HTERT RPE-1 (cell line): ENCODE data around the gene SNU13.
"Not testable (repeated sequence)": the region's sequence is repeated elsewhere in the genome, so short reads cannot be mapped to it uniquely, and the experiment has no call there.

Source experiments
- in situ Hi-C: fragments of 300-500 bp; cut with MboI; formaldehyde crosslinking; loops from 4 replicates; pipeline ENCODE4 v1.14.3; 2020; ENCODE audit warnings: low sequenced_read_pairs

SNU13 gene

DNA sequence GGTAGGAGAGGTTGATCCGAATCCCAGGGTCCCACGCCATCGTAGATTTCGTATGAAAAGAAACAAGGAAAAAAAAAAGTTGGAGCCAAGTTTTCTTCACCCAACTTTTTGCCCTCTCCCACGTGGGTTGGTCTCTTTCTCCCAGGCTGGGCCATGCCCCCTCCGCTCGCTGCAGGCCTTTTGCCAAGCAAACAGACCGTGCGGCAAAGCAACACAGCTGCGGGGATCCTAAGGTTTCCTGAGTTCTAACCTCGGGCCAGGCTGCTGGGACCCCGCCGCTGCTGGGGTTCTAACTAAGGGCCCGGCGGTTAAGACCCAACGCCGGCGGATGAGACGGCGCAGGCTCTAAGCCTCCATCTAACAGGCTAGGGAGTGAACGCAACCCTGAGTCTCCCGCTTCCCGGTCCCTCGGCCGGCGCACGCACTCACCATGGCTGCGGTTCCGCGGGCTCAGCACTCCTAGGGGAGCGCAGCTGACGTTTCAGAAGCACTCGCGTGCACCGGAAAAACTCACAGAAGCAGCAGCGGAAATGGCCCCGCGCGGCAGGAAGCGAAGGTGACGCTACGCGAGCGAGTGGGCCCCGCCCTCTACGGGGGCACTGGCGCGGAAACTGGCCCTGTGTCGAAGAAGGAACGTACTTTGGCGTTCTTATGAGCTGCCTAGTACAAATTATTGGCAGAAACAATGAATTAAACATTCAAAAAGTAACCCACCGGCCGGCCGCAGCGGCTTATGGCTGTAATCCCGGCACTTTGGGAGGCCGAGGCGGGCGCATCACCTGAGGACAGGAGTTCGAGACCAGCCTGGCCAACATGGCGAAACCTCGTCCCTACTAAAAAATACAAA lies at the start of gene SNU13:
Gene SNU13 (minus strand): TSS at position 503 of the 847 bp plus-strand sequence. CDS start 71 bp downstream, at position 432.
- in situ Hi-C loops = no loop called here

- in situ Hi-C loops = not testable (repeated sequence)
Observed at GRCh38 chr22:41733241-41733640, 44.6 kb upstream of the SNU13 start.

GRCh38 chr22:41732096-41732772 lies 43.6 kb upstream of the SNU13 start:
- in situ Hi-C loops = no loop called here

DNA sequence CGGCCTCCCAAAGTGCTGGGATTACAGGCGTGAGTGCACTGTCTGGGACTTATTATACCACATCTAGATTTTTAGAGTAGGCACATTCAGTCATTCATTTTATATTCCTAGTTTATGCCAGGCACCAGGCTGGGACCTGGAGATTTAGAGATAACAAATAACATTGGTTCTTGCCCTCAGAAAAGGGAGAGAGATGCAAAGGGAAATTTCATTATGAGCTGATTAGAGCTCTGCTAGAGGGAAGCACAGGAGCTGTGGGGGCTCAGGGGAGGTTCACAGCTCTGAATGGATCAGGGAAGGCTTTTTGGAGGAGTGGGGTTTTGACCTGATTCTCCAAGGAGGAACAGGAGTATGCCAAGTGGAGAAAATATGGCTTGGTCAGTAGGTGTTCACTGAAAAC lies 42.9 kb upstream of the SNU13 start:
- in situ Hi-C loops = no loop called here

- in situ Hi-C loops = no loop called here
Observed at GRCh38 chr22:41725510-41726110, 36.9 kb upstream of the SNU13 start.

DNA sequence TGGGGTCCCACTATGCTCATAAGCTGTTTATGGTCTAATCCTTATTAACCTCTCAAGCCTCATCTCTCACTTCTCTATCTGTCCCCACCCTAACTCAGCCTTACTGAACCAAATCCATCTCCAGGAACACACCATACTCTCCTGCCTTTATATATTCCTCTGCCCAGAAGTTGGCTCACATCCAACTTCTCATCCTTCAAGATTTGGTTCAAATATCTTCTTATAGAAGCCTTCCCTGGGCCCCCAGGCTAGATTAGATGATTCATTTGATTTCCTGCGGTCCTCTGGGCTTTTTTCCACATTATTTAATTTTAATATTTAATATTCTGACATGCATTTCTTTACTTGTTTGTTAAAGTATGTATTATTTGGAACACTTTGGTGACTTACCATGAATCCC lies 33.8 kb upstream of the SNU13 start:
- in situ Hi-C loops = no loop called here

DNA sequence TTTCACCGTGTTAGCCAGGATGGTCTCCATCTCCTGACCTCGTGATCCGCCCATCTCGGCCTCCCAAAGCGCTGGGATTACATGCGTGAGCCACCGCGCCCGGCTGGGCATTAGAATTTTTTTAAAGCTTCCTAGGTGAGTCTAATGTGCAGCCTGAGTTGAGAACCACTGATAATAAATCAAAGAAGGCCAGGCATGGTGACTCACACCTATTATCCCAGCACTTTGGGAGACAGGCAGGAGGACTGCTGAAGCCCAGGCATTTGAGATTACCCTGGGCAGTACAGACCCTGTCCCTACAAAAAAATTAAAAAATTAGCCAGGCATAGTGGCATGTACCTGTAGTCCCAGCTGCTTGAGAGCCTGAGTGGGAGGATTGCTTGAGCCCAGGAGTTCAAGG lies 24.3 kb upstream of the SNU13 start:
- in situ Hi-C loops = no loop called here

DNA sequence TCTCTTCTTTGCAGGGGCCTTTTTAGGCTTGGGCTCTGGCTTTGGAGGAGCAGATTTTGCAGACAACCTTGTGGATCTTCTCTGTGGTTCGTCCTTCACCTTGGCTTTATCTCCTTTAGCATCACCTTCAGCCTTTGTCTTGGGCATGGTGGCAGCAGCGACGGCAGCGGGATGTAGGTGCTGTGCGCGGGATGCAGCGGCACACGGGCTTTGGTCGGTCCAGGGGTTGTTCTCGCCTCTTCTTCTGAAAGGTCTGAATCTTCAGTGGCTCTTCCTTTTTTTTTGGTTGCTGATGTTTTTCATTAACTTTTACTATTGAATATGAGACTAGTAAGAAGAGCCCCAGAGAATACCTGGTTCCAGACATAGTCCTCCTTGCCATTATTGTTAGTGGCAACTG lies 20.7 kb upstream of the SNU13 start:
- in situ Hi-C loops = no loop called here

DNA sequence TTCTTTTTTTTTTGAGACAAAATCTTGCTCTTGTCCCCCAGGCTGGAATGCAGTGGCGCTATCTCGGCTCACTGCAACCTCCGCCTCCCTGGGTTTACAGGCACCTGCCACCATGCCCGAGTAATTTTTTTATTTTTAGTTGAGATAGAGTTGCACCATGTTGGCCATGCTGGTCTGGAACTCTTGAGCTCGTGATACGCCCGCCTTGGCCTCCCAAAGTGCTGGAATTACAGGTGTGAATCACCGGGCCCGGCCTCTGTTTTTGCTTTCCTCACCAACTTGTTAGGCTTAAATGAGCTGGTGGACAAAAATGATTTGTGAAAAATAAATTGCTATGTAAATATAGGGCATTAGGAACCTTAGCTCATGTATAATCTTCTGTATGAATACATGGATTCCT lies 14.1 kb upstream of the SNU13 start:
- in situ Hi-C loops = no loop called here

- in situ Hi-C loops = no loop called here
Observed at GRCh38 chr22:41700108-41700364, 11.4 kb upstream of the SNU13 start.

- in situ Hi-C loops = no loop called here
Observed at GRCh38 chr22:41699264-41700107, 10.8 kb upstream of the SNU13 start, which contains the start of gene MEI1. Gene MEI1 (plus strand): TSS chr22:41699503. CDS start chr22:41699539, 36 bp downstream.

GRCh38 chr22:41697126-41697775 lies 8.6 kb upstream of the SNU13 start:
- in situ Hi-C loops = no loop called here

- in situ Hi-C loops = no loop called here
Observed at GRCh38 chr22:41696703-41697102, 8.0 kb upstream of the SNU13 start.

GRCh38 chr22:41695211-41695610 lies 6.5 kb upstream of the SNU13 start:
- in situ Hi-C loops = no loop called here

- in situ Hi-C loops = no loop called here
Observed at GRCh38 chr22:41690476-41690875, 1.8 kb upstream of the SNU13 start.

DNA sequence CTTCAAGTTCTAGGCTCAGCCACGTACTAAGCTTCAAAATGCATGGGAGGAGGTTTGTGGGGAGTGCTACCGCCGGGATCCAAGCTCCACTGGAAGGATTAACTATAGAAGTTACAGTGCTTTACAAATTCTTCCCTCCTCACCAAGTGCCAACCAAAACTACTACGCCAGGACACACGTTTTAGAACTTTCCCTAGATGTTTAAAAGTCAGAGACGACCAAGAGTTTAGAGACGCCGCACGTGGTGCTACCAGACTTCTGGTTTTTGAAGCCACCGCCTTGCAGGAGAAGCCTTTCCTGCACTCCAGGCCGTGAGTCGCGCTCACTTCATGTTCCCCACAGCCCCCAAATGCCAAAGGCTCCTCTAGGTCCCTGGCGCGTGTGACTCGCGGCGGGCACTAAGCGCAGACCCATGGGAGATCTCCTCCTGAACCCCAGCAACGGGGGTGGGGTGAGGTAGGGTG lies 734 bp downstream of the SNU13 start:
- in situ Hi-C loops = no loop called here

DNA sequence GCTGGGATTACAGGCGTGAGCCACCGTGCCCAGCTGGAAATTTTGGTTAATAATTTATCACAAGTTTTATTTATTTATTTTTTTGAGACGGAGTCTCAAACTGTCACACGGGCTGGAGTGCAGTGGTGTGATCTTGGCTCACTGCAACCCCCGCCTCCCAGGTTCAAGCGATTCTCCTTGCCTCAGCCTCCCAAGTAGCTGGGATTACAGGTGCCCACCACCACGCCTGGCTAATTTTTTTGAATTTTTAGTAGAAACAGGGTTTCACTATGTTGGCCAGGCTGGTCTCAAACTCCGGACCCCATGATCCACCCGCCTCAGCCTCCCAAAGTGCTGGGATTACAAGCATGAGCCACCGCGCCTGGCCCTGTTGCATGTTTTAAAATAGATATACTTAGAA lies 1.8 kb downstream of the SNU13 start:
- in situ Hi-C loops = not testable (repeated sequence)

- in situ Hi-C loops = no loop called here
Observed at GRCh38 chr22:41684194-41684593, 4.5 kb downstream of the SNU13 start.

DNA sequence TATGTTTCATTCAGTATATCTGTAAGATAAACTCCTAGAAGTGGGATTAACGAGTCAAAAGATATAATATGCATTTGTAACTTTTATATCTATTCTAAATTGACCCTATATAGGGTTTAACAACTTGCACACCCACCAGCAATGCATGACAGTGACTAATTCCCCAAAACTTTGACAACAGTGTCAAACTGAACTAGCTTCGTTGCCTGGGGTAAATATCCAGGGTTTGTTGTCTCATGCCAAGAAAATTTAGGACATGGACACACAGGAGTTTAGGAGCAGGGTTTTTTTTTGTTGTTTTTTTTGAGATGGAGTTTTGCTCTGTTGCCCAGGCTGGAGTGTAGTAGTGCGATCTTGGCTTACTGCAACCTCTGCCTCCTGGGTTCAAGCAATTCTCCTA lies 5.1 kb downstream of the SNU13 start:
- in situ Hi-C loops = no loop called here

DNA sequence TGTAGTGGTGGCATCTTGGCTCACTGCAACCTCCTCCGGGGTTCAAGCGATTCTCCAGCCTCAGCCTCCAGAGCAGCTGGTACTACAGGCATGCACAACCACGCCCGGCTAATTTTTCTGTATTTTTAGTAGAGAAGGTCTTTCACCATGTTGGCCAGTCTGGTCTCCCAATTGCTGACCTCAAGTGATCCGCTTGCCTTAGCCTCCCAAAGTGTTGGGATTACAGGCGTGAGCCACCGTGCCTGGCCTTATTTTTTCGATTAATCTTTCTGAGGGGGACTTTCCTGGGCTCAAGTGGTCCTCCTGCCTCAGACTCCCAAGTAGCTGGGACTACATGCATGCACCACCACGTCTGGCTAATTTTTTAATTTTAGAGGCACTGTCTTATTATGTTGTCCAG lies 5.6 kb downstream of the SNU13 start:
- in situ Hi-C loops = no loop called here
